Neural cell (in vitro differentiated cells): ENCODE results near the gene ANKRD13A. TPM values are rescaled to one million over a fixed set of nuclear protein-coding genes. Genes with fewer than 3 reads are reported as not detected.

Experiments used
- H2AFZ ChIP-seq: fragments of 200-600, 300-800 bp; sonication (generic), shearing (Covaris generic); 2 replicates; pipeline ENCODE4 v1.6.0; 2014; ENCODE audit warnings: low read depth, mild to moderate bottlenecking, antibody characterized with exemption, low read length, moderate library complexity
- H3F3A ChIP-seq: fragments of 200-600 bp; shearing (Covaris generic); 2 replicates; pipeline ENCODE4 v1.6.1; 2016; ENCODE audit warnings: mild to moderate bottlenecking, moderate library complexity, mixed read lengths, antibody characterized with exemption, low read length; ENCODE audit not compliant: insufficient read depth, poor library complexity, severe bottlenecking
- H3K27ac ChIP-seq: fragments of 200-600, 300-800 bp; sonication (generic), shearing (Covaris generic); 2 replicates; pipeline ENCODE4 v1.5.1; 2014; ENCODE audit warnings: mild to moderate bottlenecking, low read length, moderate library complexity
- H3K27me3 ChIP-seq: fragments of 300-800, 200-600 bp; sonication (generic), shearing (Covaris generic); 2 replicates; pipeline ENCODE4 v1.6.0; 2014; ENCODE audit warnings: mild to moderate bottlenecking, low read depth, low read length, moderate library complexity; ENCODE audit not compliant: insufficient read depth
- H3K36me3 ChIP-seq: fragments of 300-800, 200-600 bp; sonication (generic), shearing (Covaris generic); 2 replicates; pipeline ENCODE4 v1.5.1; 2014; ENCODE audit warnings: mild to moderate bottlenecking, antibody characterized with exemption, low read length, moderate library complexity; ENCODE audit not compliant: insufficient read depth
- H3K4me2 ChIP-seq: fragments of 300-800, 200-600 bp; sonication (generic), shearing (Covaris generic); 2 replicates; pipeline ENCODE4 v1.6.0; 2014; ENCODE audit warnings: mild to moderate bottlenecking, low read length
- H3K4me3 ChIP-seq: fragments of 300-800, 200-600 bp; sonication (generic), shearing (Covaris generic); 2 replicates; pipeline ENCODE4 v1.5.1; 2014; ENCODE audit warnings: mild to moderate bottlenecking, low read length, moderate library complexity
- H3K79me2 ChIP-seq: fragments of 200-600 bp; shearing (Covaris generic); replicated peaks from 2 replicates; pipeline ENCODE4 v1.6.0; 2014; ENCODE audit warnings: mild to moderate bottlenecking, low read length, moderate library complexity; ENCODE audit not compliant: insufficient read depth
- H3K9ac ChIP-seq: fragments of 300-800, 200-600 bp; sonication (generic), shearing (Covaris generic); 2 replicates; pipeline ENCODE4 v1.6.1; 2016; ENCODE audit warnings: mild to moderate bottlenecking, low read length, mixed read lengths
- H3K9me2 ChIP-seq: fragments of 200-600 bp; shearing (Covaris generic); 2 replicates; pipeline ENCODE4 v1.6.1; 2016; ENCODE audit warnings: mild to moderate bottlenecking, low read length, mixed read lengths; ENCODE audit not compliant: insufficient read depth
- H3K9me3 ChIP-seq: fragments of 200-600, 300-800 bp; sonication (generic), shearing (Covaris generic); 2 replicates; pipeline ENCODE4 v1.6.1; 2016; ENCODE audit warnings: mild to moderate bottlenecking, mixed run types, low read length, moderate library complexity, mixed read lengths
- H4K20me1 ChIP-seq: fragments of 200-600 bp; shearing (Covaris generic); 2 replicates; pipeline ENCODE4 v1.6.1; 2016; ENCODE audit warnings: mild to moderate bottlenecking, mixed run types; ENCODE audit not compliant: insufficient read depth
- EP300 ChIP-seq: fragments of 450-650 bp; conservative IDR thresholded peaks from 2 replicates; pipeline ENCODE4 v1.6.1; 2014; ENCODE audit warnings: antibody characterized with exemption, mild to moderate bottlenecking, moderate library complexity; ENCODE audit not compliant: poor library complexity, severe bottlenecking
- EZH2 ChIP-seq: fragments of 200-600, 300-800 bp; shearing (Covaris generic), sonication (generic); IDR thresholded peaks from 2 replicates; pipeline ENCODE4 v1.6.1; 2014; ENCODE audit warnings: antibody characterized with exemption, low read length, borderline replicate concordance, mild to moderate bottlenecking; ENCODE audit not compliant: insufficient read depth, poor library complexity, severe bottlenecking
- MXI1 ChIP-seq: fragments of 450-650 bp; conservative IDR thresholded peaks from 2 replicates; pipeline ENCODE4 v1.6.1; 2014; ENCODE audit warnings: antibody characterized with exemption, mild to moderate bottlenecking; ENCODE audit not compliant: poor library complexity, severe bottlenecking
- POLR2AphosphoS5 ChIP-seq: IDR thresholded peaks from 2 replicates; pipeline ENCODE4 v1.6.1; 2012
- RAD21 ChIP-seq: fragments of 450-650 bp; conservative IDR thresholded peaks from 2 replicates; pipeline ENCODE4 v1.6.1; 2014; ENCODE audit warnings: antibody characterized with exemption, mild to moderate bottlenecking, moderate library complexity
- SMC3 ChIP-seq: fragments of 450-650 bp; conservative IDR thresholded peaks from 2 replicates; pipeline ENCODE4 v1.6.1; 2014; ENCODE audit warnings: antibody characterized with exemption, mild to moderate bottlenecking, moderate library complexity; ENCODE audit not compliant: poor library complexity
- TAF1 ChIP-seq: IDR thresholded peaks from 2 replicates; pipeline ENCODE4 v1.6.1; 2012; ENCODE audit warnings: low read depth
- polyA plus RNA-seq: library from polyadenylated mRNA; depleted of rRNA; stranded (reverse); fragments of >200 nt; gene quantifications from 2 replicates; pipeline ENCODE4 v1.2.3, GENCODE V29; 2014
- TF ChIP-seq, protein P1 (sequence below): IDR thresholded peaks from 2 replicates; pipeline ENCODE4 v1.6.1; 2012; ENCODE audit warnings: borderline replicate concordance
- TF ChIP-seq, protein P2 (sequence below): fragments of 450-650 bp; IDR thresholded peaks from 2 replicates; pipeline ENCODE4 v1.5.1; 2014; ENCODE audit warnings: antibody characterized with exemption, mild to moderate bottlenecking, moderate library complexity; ENCODE audit not compliant: poor library complexity, severe bottlenecking

ANKRD13A gene
- polyA plus RNA-seq, 1 donor from 2014 or later, result 89.2 TPM

DNA sequence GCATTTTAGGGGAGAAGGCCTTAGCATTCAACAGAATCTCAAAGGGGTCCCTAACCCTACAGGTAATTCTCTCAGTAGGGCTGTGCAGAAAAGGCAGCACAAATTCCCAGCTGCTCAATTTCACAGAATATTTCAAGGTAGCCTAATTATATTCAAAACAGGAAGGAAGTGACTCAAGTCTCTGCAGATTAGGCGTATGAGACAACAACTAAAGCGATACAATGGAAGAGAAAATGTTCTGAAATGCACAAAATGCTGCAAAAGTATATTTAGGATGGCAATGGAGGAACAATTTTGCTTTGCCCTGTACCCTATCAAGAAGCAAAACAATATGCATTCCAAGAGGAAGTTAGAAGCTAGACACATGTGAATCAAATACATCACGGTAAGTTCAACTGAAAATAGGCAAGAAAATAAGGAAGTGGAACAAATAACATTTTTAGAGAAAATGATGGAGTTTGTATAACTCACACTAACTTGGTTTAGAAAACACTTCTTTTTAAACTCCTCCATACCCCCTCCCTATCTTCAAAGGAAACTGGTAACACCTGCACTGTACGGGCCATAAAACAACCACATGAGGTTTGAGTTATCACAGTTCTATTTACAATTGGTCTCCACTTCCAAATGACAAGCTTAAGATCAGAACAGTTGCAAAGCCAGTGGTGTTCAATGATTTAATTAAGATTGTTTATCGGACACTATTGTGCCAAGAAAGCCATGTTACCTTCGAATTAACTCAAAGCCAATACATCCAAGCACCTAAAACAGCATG is 4.6 kb upstream of the ANKRD13A start:
- Histone ChIP-seq H4K20me1 (no peaks in the 10 kb centered on the region), H3K9ac (peak overlapping the region; percentile 91), H3K4me3 (peak overlapping the region; percentile 99), H3K9me2 (no peaks in the 10 kb centered on the region), H2AFZ (no peak overlapping the region), H3K79me2 (peaks cover 29% of the 10 kb centered on the region), H3K27ac (no peak overlapping the region), H3K9me3 (no peaks in the 10 kb centered on the region), H3K27me3 (no peaks in the 10 kb centered on the region), H3K4me2 (peak overlapping the region; percentile 92), H3K36me3 (no peaks in the 10 kb centered on the region), H3F3A (no peaks in the 10 kb centered on the region)
- no peak for TF ChIP-seq EZH2
- no peak for TF ChIP-seq SMC3
- TF ChIP-seq, protein P1, sequence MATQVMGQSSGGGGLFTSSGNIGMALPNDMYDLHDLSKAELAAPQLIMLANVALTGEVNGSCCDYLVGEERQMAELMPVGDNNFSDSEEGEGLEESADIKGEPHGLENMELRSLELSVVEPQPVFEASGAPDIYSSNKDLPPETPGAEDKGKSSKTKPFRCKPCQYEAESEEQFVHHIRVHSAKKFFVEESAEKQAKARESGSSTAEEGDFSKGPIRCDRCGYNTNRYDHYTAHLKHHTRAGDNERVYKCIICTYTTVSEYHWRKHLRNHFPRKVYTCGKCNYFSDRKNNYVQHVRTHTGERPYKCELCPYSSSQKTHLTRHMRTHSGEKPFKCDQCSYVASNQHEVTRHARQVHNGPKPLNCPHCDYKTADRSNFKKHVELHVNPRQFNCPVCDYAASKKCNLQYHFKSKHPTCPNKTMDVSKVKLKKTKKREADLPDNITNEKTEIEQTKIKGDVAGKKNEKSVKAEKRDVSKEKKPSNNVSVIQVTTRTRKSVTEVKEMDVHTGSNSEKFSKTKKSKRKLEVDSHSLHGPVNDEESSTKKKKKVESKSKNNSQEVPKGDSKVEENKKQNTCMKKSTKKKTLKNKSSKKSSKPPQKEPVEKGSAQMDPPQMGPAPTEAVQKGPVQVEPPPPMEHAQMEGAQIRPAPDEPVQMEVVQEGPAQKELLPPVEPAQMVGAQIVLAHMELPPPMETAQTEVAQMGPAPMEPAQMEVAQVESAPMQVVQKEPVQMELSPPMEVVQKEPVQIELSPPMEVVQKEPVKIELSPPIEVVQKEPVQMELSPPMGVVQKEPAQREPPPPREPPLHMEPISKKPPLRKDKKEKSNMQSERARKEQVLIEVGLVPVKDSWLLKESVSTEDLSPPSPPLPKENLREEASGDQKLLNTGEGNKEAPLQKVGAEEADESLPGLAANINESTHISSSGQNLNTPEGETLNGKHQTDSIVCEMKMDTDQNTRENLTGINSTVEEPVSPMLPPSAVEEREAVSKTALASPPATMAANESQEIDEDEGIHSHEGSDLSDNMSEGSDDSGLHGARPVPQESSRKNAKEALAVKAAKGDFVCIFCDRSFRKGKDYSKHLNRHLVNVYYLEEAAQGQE, result no peak
- TF ChIP-seq RAD21, result no peak
- TF ChIP-seq, protein P2, sequence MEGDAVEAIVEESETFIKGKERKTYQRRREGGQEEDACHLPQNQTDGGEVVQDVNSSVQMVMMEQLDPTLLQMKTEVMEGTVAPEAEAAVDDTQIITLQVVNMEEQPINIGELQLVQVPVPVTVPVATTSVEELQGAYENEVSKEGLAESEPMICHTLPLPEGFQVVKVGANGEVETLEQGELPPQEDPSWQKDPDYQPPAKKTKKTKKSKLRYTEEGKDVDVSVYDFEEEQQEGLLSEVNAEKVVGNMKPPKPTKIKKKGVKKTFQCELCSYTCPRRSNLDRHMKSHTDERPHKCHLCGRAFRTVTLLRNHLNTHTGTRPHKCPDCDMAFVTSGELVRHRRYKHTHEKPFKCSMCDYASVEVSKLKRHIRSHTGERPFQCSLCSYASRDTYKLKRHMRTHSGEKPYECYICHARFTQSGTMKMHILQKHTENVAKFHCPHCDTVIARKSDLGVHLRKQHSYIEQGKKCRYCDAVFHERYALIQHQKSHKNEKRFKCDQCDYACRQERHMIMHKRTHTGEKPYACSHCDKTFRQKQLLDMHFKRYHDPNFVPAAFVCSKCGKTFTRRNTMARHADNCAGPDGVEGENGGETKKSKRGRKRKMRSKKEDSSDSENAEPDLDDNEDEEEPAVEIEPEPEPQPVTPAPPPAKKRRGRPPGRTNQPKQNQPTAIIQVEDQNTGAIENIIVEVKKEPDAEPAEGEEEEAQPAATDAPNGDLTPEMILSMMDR, result no peak
- no peak for TF ChIP-seq EP300
- no peak for TF ChIP-seq MXI1
- no peak for TF ChIP-seq TAF1
- TF ChIP-seq POLR2AphosphoS5, result no peak

DNA sequence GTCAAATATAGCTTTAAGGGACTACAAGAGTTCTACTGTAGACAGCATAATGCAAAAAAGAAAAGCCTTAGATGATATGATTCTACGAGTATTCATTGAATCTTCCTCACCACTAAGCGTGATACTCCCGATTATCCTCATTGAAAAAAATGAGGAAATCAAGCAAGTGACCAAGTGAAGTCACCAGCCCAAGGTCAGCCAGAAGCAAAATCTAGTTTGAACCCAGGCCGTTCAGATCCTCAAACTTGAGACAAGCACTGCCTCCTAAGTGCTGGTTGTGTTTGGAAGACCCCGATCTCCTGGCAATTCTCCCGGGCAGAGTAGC is 3.9 kb upstream of the ANKRD13A start:
- H3K79me2 ChIP-seq, result peaks cover 35% of the 10 kb centered on the region
- peak overlapping the region; percentile 99 for H3K4me3 ChIP-seq
- H3K4me2 ChIP-seq, result peak overlapping the region; percentile 92
- peak overlapping the region; percentile 91 for H3K9ac ChIP-seq
- no peaks in the 10 kb centered on the region for H3K9me2 ChIP-seq
- no peaks in the 10 kb centered on the region for H3F3A ChIP-seq
- H2AFZ ChIP-seq, result peak overlapping the region; percentile 100
- H3K9me3 ChIP-seq, result no peaks in the 10 kb centered on the region
- no peak overlapping the region for H3K27ac ChIP-seq
- H4K20me1 ChIP-seq, result no peaks in the 10 kb centered on the region
- TF ChIP-seq, protein P1, result no peak
- TF ChIP-seq SMC3 (no peak), POLR2AphosphoS5 (no peak), TAF1 (no peak)
- no peaks in the 10 kb centered on the region for H3K36me3 ChIP-seq
- no peaks in the 10 kb centered on the region for H3K27me3 ChIP-seq
